Large intestine (tissue), 3 donors: ENCODE measurements around the gene DCST1. TPM values are rescaled to one million over a fixed set of nuclear protein-coding genes. Genes with fewer than 3 reads are reported as not detected.

Experiments used
- DNase-seq, 2 donors: peaks; one replicate each; pipeline versions ENCODE4 v3.0.0 to v3.0.0-alpha.2; 2013
- H3K27ac ChIP-seq: one replicate; pipeline ENCODE4 v1.5.1; 2013; ENCODE audit warnings: low read length
- H3K27me3 ChIP-seq: 2 replicates; pipeline ENCODE4 v1.6.1; 2013; ENCODE audit warnings: low read length; ENCODE audit not compliant: control insufficient read depth, insufficient read depth
- H3K36me3 ChIP-seq: 2 replicates; pipeline ENCODE4 v1.6.1; 2013; ENCODE audit warnings: low read length; ENCODE audit not compliant: control insufficient read depth, insufficient read depth
- H3K4me1 ChIP-seq: one replicate; pipeline ENCODE4 v1.6.1; 2013; ENCODE audit warnings: low read length; ENCODE audit not compliant: control insufficient read depth, insufficient read depth
- H3K4me3 ChIP-seq: one replicate; pipeline ENCODE4 v1.5.1; 2013; ENCODE audit warnings: low read length
- H3K9me3 ChIP-seq: one replicate; pipeline ENCODE4 v1.6.1; 2013; ENCODE audit warnings: mild to moderate bottlenecking, low read depth, low read length, moderate library complexity; ENCODE audit not compliant: control insufficient read depth
- WGBS: methylation state at CpG from one replicate; pipeline ENCODE4 v1.1.5; 2013; ENCODE audit warnings: low lambda C conversion rate; ENCODE audit not compliant: insufficient coverage; 5-methylcytosine and 5-hydroxymethylcytosine counted together
- polyA plus RNA-seq: library from polyadenylated mRNA; unstranded; fragments of 120-200 nt; gene quantifications from one replicate; pipeline ENCODE4 v1.2.1, GENCODE V29; 2013

Gene DCST1
- polyA plus RNA-seq, 1 donor = 0.88 TPM

- Histone ChIP-seq H3K27me3 (no peaks in the 10 kb centered on the region), H3K4me1 (peaks cover 39% of the 10 kb centered on the region), H3K4me3 (no peak overlapping the region), H3K36me3 (no peaks in the 10 kb centered on the region), H3K27ac (peak overlapping the region; percentile 95), H3K9me3 (no peaks in the 10 kb centered on the region)
- WGBS = no CpG with 5 or more reads among the region's 7 CpGs
- peak; percentile 72 to 77 for DNase-seq
Measured at GRCh38 chr1:155044812-155045657, 11.4 kb downstream of the DCST1 start.

DNA sequence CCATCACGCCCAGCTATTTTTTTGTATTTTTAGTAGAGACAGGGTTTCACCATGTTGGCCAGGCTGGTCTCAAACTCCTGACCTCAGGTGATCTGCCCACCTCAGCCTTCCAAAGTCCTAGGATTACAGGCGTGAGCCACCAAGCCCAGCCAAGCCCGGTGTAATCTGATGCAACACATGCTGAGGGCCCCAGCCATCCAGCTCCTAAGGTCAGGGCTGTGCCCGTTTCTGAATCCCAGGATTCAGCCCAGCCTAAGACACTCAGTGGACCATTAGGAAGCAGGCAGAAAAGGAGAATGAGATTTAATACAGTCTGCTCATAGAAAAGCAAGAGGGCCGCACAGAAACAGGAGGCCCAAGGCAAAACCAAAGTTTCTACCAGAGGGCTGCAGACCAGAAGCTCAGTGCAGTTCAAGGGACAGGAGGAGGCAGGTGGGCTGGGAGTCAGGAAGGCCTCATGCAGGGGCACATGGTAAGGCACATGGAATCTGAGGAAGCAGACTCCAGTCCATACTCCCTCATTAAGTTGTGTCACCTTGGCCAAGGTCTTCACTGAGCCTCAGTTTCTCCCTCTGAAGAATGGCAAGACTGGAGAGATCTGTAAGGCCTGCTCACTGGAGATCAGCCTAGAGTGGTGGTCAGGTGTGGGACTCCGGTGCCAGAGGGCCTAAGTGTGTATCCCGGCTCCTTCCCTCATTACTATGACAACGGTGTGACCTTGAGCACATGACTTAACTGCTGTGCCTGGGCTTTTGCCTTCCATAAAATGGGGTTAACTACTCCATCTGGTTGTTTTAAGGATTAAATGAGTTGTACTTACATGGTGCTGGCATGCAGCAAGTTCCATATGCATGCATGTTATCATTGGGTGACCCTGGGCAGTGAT lies 15.1 kb downstream of the DCST1 start:
- peaks cover 2% of the 10 kb centered on the region for H3K9me3 ChIP-seq
- peaks cover 49% of the 10 kb centered on the region for H3K4me1 ChIP-seq
- H3K36me3 ChIP-seq = no peaks in the 10 kb centered on the region
- H3K4me3 ChIP-seq = no peak overlapping the region
- peak in 1 of 2 donors; percentile 30 for DNase-seq
- WGBS = no CpG with 5 or more reads among the region's 8 CpGs
- no peak overlapping the region for H3K27ac ChIP-seq
- H3K27me3 ChIP-seq = peaks cover 3% of the 10 kb centered on the region

- H3K9me3 ChIP-seq = peaks cover 2% of the 10 kb centered on the region
- peak overlapping the region; percentile 88 for H3K27ac ChIP-seq
- peaks cover 3% of the 10 kb centered on the region for H3K27me3 ChIP-seq
- WGBS = 13% methylated on average over 1 of the region's 10 CpGs
- H3K4me1 ChIP-seq = peaks cover 38% of the 10 kb centered on the region
- H3K36me3 ChIP-seq = no peaks in the 10 kb centered on the region
- peak overlapping the region; percentile 12 for H3K4me3 ChIP-seq
- DNase-seq = no peak
Measured at GRCh38 chr1:155049651-155050559, 16.3 kb downstream of the DCST1 start.

GRCh38 chr1:155050560-155051341 lies 17.1 kb downstream of the DCST1 start, which contains the start of gene ADAM15:
Gene ADAM15 (plus strand): TSS chr1:155051316. CDS start chr1:155051387, 71 bp downstream.
- DNase-seq = peak; percentile 76 to 81
- Histone ChIP-seq H3K4me1 (peaks cover 36% of the 10 kb centered on the region), H3K9me3 (peaks cover 2% of the 10 kb centered on the region), H3K4me3 (peak within 1 kb of the TSS; percentile 63), H3K36me3 (peaks cover 3% of the 10 kb centered on the region), H3K27ac (peak within 1 kb of the TSS; percentile 88), H3K27me3 (peaks cover 3% of the 10 kb centered on the region)
- WGBS = no CpG with 5 or more reads among the region's 99 CpGs

- peaks cover 7% of the 10 kb centered on the region for H3K36me3 ChIP-seq
Measured at GRCh38 chr1:155051342-155051776, 17.7 kb downstream of the DCST1 start.

DNA sequence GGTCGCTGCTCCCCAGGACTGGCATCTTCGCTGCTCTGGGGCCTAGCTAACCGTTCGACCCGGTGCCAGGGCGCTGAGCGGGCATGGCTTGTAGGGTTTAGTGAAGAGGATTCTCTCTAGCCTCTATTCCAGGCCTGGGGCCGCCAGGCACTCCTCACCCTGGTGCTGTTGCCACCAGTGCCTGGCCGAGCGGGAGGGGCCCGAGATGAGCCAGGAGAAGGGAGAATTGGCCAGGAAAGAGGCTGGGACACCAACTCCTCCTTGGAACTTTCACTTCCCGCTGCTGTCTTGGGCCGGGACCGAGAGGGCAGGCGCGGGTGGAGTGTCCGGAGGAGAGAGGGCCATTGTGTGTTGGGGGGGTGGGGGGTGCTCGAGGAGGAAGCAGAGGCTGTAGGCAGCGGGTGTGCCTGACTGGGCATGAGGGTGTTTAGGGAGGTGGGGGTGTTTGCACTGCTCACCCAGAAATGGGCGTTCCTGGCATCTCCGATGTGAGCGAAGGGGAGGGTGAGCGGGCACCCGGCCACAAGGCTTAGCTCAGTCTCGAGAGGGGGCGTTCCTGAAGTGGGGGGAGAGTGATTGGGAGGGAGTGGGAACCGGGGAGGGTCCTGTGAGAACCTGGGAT lies 18.3 kb downstream of the DCST1 start:
- WGBS = 0% methylated on average over 6 of the region's 27 CpGs
- H3K36me3 ChIP-seq = peaks cover 12% of the 10 kb centered on the region
- H3K9me3 ChIP-seq = peaks cover 2% of the 10 kb centered on the region
- H3K4me1 ChIP-seq = peaks cover 36% of the 10 kb centered on the region
- H3K4me3 ChIP-seq = peak overlapping the region; percentile 51
- DNase-seq = peak in 1 of 2 donors; percentile 52
- H3K27me3 ChIP-seq = peaks cover 3% of the 10 kb centered on the region
- H3K27ac ChIP-seq = peak overlapping the region; percentile 49

More at GRCh38 chr1:155051342-155051776, 17.7 kb downstream of the DCST1 start:
- DNase-seq = no peak
- Histone ChIP-seq H3K4me1 (peaks cover 36% of the 10 kb centered on the region), H3K9me3 (peaks cover 2% of the 10 kb centered on the region), H3K27ac (peak overlapping the region; percentile 49), H3K4me3 (peak overlapping the region; percentile 51), H3K27me3 (peaks cover 3% of the 10 kb centered on the region)
- WGBS = no CpG with 5 or more reads among the region's 31 CpGs

- H3K9me3 ChIP-seq = peaks cover 2% of the 10 kb centered on the region
- no CpG with 5 or more reads among the region's 12 CpGs for WGBS
- H3K4me3 ChIP-seq = peak overlapping the region; percentile 51
- no peak overlapping the region for H3K27ac ChIP-seq
- peaks cover 3% of the 10 kb centered on the region for H3K27me3 ChIP-seq
- H3K4me1 ChIP-seq = peaks cover 36% of the 10 kb centered on the region
- peak in 1 of 2 donors; percentile 34 for DNase-seq
- H3K36me3 ChIP-seq = peaks cover 15% of the 10 kb centered on the region
Measured at GRCh38 chr1:155052439-155053395, 19.1 kb downstream of the DCST1 start.

- H3K4me3 ChIP-seq = no peak overlapping the region
- no peak overlapping the region for H3K27ac ChIP-seq
- no CpG with 5 or more reads among the region's 7 CpGs for WGBS
- H3K4me1 ChIP-seq = peaks cover 34% of the 10 kb centered on the region
- peaks cover 22% of the 10 kb centered on the region for H3K36me3 ChIP-seq
- H3K9me3 ChIP-seq = peaks cover 2% of the 10 kb centered on the region
- DNase-seq = no peak
- peaks cover 3% of the 10 kb centered on the region for H3K27me3 ChIP-seq
Measured at GRCh38 chr1:155053531-155054105, 20.0 kb downstream of the DCST1 start.
